Peyer's patch (tissue), 4 donors: ENCODE results near the gene CD59.

Experiments used
- POLR2A ChIP-seq, 2 donors: fragments of 450-650 bp; IDR thresholded peaks; one replicate each; pipeline ENCODE4 v1.5.1; 2017; ENCODE audit warnings: antibody characterized with exemption in 2 of 2, mild to moderate bottlenecking in 2 of 2, moderate library complexity in 2 of 2
- TF ChIP-seq, protein P1 (sequence below), 6 experiments: fragments of 450-650 bp in 4 of 6; fragments of 200-600 bp in 2 of 6; sonication (generic) in 1 of 6; IDR thresholded peaks; one replicate each; pipeline ENCODE4 v1.5.1; 2017 to 2019; ENCODE audit warnings: antibody characterized with exemption in 6 of 6, mild to moderate bottlenecking in 3 of 6, moderate library complexity in 1 of 6

DNA sequence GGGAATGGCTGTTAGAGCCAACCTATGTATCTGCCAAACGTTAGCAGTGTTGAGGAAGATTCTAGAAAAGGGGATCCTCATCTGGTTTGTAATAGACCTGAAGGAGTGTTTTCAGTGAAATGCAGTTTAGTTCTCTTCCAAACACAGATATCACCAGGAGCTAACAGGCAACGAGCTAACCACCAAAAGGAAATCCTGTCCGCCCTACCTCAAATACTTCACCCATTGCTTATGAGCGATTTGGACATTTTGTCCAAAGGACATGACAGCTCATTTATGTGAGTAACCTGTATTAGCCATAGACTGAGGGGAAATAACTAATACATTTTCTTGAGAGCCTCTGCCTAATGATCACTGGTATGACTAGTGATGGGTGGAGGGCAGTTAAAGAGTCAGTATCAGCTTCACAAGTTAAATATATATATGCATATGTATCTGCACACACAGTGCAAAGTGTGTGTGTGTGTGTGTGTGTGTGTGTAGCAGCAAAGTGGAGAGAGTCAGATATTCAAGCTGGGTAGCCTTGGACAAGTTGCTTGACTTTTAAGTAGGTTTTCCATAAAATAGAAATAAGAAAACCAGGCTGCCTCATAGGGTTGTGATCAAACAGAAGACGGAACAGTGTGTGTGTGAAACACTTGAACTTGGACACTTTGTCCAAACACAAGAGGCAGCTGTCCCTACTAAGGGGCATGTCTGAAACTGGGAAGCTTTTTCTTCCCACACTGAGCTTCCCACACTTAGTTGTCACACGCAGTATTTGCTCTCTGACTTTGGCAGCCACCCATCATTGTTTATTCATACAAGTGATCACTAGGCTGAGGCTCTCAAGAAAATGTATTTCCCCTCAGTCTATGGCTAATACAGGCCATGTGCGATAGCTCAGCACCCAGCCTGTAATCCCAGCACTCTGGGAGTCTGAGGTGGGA lies 34.7 kb downstream of the CD59 start:
- TF ChIP-seq, protein P1, sequence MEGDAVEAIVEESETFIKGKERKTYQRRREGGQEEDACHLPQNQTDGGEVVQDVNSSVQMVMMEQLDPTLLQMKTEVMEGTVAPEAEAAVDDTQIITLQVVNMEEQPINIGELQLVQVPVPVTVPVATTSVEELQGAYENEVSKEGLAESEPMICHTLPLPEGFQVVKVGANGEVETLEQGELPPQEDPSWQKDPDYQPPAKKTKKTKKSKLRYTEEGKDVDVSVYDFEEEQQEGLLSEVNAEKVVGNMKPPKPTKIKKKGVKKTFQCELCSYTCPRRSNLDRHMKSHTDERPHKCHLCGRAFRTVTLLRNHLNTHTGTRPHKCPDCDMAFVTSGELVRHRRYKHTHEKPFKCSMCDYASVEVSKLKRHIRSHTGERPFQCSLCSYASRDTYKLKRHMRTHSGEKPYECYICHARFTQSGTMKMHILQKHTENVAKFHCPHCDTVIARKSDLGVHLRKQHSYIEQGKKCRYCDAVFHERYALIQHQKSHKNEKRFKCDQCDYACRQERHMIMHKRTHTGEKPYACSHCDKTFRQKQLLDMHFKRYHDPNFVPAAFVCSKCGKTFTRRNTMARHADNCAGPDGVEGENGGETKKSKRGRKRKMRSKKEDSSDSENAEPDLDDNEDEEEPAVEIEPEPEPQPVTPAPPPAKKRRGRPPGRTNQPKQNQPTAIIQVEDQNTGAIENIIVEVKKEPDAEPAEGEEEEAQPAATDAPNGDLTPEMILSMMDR (IDR thresholded peaks at IDR 0.05): no peak
- no peak for TF ChIP-seq POLR2A (IDR thresholded peaks at IDR 0.05)
